NCI-H1105 (cell line): ENCODE results near the gene SPAG4.

ENCODE experiments used
- DNase-seq: peaks from one replicate; lab custom pipeline; 2025; lab: John Stamatoyannopoulos, UW

Gene SPAG4

DNA sequence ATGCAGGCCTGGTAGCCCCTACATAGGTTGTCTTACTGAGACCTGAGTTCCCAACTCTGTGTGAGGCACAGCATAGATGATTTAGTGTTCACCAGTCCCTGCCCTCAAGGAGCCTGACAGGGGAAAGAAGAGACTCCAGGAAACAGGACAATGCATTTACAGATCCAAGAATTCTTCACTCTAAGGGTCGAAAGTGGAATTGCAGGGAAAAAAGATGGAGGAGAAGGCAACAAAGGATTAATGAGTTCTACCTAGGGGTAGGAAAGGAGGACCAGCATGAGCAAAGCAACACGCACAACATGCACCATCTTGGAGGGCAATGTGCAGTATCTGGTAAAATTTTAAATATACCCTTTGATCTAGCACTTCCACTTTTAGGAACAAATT is 5.9 kb downstream of the SPAG4 start:
- no peak for DNase-seq

GRCh38 chr20:35625584-35626385 is 10.2 kb downstream of the SPAG4 start:
- DNase-seq: no peak

GRCh38 chr20:35626386-35627001 is 10.9 kb downstream of the SPAG4 start:
- DNase-seq: no peak

- DNase-seq: no peak
These were observed 11.5 kb downstream of the SPAG4 start for GRCh38 chr20:35627121-35627520.

DNA sequence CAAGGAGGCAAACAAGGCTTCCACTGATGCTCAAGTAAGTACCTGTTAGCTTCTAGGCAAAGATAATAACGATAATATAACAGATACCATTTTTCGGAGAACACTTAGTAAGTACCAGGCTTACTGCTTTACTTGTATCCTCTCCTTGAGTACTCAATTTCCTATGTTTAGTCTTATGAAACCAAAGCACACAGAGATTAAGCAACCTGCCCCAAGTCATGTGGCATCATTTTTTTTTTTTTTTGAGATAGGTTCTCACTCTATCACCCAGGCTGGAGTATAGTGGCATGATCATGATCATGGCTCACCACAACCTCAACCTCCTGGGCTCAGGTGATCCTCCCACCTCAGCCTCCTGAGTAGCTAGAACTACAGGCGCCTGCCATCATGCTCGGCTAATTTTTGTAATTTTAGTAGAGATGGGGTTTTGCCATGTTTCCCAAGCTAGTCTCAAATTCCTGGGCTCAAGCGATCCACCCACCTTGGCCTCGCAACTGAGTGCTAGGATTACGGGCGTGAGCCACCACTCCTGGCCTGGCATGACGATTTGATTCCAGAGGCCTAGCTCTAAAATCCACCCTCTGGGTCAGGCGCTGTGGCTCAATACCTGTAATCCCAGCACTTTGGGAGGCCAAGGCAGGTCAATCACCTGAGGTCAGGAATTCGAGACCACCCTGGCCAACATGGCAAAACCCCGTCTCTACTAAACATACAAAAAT is 14.0 kb downstream of the SPAG4 start:
- DNase-seq: no peak

DNA sequence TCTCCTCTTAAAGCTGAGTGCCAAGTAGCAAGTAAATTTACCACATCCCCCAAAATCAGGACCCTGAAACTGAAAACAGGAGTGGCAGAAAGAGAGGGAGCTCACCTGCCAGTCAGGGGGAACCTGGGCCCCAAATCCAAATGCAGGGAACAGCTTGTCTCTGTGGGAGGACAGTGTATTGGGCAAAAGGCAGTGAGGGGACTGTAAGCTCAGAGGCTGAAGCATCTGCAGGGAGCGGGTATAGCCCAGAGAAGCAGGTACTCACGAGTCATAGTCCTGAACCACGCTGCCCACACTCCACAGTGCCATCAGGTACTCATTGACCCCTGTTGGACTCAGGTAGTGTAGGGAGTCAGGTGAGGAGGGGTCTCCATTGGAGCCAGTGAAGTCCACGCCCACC is 15.0 kb downstream of the SPAG4 start:
- DNase-seq: no peak

DNA sequence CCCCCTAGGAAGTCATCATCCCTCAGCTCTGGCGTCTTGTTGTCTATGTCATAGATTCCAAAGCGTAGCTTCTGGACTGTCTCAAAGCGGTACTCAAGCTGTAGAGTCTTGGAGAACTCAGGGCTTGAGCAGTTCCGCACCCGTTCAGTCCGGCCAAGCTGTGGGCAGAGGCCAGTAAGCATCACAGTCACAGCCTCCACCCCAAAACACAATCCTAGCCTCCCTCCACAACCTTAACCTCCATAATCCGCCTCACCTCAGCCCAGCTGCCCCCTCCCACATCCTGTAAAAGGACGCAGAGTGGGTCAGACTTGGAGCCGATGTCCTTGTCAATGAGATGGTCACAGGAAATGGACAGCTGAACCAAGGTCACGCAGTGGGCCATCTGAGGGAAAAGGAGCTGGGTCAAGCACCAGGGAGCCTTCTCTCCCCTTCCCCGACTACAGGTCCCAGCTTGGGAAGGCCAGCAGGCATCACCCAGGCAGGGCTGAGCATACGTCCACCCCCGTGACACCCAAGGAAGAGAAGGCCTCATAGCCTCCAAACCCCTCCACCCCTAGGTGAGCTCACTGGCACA is 17.0 kb downstream of the SPAG4 start:
- no peak for DNase-seq

- DNase-seq: no peak
These were observed 20.0 kb downstream of the SPAG4 start for GRCh38 chr20:35635652-35636051.

- DNase-seq: no peak
These were observed 20.5 kb downstream of the SPAG4 start for GRCh38 chr20:35636095-35636494.

DNA sequence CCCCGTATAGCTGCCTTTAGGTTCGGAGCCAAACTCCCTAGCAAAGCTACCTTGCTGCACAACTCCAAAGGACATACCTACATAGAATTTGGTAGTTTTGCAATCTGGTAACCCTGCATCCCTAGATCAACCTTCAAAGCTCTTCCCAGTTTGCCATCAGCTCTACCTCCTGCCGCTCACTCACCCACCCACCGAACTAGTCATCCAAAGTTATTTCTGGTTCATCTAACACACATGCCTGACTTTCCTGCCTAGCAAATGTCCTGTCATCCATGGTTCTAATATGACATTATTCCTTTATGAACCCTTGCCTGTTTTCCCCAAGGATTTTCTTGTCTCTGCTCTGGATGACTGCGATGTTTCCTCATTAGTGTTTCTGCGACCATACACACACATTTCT is 21.6 kb downstream of the SPAG4 start:
- DNase-seq: no peak

GRCh38 chr20:35638751-35639150 is 23.1 kb downstream of the SPAG4 start:
- no peak for DNase-seq

DNA sequence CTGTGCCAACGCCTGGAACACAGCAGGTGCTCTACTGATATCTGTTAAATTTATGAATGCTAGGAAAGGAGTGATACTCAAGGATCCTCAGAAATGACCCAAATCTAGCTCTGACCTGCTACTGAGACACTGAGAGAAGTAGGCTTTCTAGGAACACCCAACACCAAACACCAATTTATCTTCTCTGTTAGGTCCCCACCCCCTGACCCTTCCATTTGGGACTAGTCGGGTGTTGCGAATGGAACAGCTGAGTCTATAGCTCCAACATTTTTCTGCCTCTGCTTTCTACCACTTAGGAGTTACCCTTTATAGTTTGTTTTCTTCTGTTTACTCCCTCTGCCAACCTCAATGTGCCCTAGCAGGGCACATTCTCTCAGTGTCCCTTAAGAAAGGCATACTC is 25.1 kb downstream of the SPAG4 start:
- DNase-seq: no peak

DNA sequence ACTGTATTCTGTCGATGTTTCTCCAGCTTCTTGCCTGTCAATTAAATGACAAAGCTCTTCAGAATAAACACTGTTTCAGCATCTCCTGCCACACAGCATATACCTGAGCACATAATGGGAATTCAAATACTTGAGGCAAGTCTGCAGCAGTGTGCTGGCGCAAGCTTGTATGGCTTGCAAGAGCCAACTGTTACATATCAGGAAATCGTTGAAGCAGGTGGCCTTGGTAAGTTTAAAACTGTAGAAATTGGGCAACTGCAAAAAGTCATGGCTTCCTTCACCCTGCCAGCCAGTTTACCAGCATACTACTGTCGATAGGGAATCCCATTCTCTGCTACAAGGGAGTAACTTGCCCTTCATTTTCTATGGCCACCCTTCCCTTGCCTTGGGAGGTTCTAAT is 26.1 kb downstream of the SPAG4 start:
- DNase-seq: no peak

DNA sequence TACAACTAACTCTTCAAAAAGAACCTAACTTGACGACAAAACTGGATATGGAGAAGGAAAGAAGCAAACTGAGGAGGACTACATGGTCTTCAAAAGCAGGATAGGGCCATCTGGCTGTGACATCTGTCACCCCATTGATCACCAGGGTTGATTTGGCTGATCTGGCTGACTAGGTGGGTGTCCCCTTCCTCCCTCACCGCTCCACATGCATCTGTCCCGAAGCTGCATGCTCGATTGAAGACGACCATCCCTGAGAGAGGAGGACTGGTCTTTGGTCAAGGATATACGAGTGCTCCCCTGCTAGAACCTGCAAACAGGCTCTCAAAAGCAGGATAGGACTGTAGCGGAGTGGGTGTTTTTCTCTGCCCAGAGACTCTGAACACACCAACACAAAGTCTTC is 27.4 kb downstream of the SPAG4 start:
- DNase-seq: no peak

DNA sequence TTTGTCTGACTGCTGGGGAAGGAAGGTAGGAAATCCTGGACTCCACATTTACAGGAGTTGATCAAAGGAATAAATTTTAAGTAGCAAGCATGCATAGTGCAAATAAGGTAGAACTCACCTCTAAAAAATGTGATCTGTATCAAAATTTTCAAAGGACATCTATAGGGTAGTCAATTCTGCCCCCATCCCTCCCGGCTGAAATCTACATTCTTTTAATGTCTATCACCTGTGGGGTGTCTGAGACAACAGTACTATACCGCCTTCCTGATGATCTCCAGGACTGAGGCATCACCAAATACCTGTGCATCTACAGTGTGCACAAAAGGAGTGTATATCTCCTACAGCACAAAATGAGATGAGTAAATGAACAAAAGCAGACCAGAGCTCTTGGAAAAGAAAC is 29.2 kb downstream of the SPAG4 start:
- DNase-seq: no peak

- DNase-seq: no peak
These were observed 33.2 kb downstream of the SPAG4 start for GRCh38 chr20:35648836-35649235.

DNA sequence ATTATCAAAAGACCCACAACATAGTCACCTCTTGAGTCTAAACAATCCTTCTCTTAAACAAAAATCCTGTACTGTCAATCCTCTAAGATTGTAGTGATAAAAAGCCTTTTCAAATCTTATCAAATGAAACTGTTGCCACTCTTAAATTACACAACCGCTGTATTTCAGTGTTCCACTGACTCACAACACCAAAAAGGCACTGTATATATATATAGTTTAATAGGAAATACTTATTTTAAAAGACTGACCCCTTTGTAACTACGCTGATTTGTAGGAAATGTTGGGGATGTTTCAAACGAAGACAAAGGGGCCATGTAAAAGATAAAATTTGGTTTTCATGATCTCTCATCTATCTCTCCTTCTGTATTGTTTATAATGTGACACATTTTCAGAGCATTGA is 35.0 kb downstream of the SPAG4 start:
- no peak for DNase-seq

- DNase-seq: no peak
These were observed 36.3 kb downstream of the SPAG4 start for GRCh38 chr20:35651958-35652357.

DNA sequence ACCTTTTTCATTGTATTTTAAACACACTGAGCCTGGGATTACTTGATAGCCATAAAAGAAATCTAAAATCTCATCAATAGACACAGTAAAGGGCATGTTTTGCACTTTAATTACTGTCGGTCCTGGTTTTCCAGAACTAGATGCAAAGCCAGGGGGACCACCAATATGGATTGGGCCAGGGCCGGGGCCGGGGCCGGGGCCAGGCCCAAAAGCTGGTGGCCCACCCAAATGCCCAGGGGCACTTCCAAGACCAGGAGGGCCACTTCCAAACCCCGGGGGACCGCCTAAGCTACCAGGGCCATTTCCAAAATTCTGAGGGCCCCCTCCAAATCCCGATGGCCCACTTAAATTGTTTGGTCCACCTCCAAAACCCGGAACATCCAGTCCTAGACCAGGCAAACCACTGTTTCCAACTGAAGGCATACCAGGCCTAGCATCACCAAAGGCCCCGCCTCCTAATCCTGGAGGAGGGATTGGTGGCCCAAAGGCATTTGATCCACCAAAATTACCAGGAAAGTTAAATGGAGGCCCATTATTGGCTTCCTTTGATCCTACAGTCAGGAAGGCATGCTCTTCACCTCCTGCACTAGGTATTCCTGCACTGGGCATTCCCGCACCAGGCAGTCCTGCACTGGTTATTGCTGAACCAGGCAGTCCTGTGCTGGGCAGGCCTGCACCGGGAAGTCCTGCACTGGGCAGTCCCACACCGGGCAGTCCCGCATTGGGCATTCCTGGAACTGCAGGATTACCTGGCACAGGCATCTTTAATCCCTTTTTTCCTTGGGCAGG is 37.2 kb downstream of the SPAG4 start:
- DNase-seq: no peak

DNA sequence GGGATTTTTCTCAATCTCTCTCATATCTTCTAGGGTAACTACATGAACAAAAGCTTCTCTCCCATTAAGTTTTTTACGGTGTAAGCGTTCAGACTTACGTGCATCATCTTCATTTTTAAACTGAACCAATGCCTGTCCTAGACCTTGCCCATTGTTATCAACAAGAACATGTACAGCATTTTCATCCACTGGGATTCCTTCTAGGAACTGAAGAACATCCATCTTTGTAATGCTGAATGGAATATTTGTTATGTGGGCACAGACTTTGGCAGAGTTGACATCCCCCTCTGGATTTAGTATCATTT is 37.8 kb downstream of the SPAG4 start:
- DNase-seq: no peak

DNA sequence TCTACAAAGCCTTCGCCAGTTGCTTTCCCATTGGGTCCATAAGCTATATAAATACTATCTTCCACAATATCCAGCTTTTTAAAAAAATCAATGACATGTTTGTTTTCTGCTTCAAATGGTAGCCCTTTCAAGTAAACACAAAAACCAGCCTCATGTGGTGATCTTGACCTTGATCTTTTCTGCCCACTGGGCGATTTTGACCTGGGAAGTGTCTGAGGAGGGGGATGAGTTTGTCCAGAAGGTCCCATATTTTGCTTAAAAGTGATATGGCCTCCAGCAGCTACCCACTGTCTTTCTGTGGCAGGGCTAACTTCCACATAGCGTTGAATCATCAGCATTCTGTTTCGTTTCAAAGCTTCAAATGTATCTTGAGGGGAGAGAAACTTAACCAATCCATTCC is 38.3 kb downstream of the SPAG4 start:
- DNase-seq: no peak

- no peak for DNase-seq
These were observed 38.8 kb downstream of the SPAG4 start for GRCh38 chr20:35654415-35654814.
